GM20000 (cell line): ENCODE measurements around the gene TGM4.

ENCODE experiments used
- DNase-seq: peaks from one replicate; pipeline ENCODE4 v3.0.0; 2012; ENCODE audit warnings: low spot score
- TF ChIP-seq, protein P1 (sequence below): IDR thresholded peaks from 2 replicates; pipeline ENCODE4 v1.5.1; 2012; ENCODE audit warnings: mild to moderate bottlenecking, control low read depth; ENCODE audit errors: extremely low read depth, missing control alignments

TGM4 gene

DNA sequence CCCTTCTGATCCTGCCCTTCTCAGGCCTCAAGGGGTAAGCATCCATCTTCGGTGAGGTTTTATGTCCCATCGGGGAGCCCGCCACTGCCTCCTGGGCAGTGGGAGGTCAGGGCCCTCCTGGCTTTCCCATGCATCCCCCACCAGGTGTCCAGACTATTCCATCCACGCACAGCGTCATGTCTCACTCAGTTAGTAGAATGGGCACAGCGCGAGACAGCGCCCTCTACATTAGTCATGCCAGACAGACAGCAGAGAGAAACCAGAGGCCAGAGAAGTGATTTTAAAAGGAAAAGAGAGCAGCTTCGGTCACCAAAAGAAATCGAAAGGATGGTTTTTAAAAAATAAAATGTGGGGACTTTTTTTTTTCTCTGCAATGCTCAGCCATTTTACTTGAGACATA, 51.8 kb downstream of the TGM4 start:
- no peak for DNase-seq
- TF ChIP-seq, protein P1, sequence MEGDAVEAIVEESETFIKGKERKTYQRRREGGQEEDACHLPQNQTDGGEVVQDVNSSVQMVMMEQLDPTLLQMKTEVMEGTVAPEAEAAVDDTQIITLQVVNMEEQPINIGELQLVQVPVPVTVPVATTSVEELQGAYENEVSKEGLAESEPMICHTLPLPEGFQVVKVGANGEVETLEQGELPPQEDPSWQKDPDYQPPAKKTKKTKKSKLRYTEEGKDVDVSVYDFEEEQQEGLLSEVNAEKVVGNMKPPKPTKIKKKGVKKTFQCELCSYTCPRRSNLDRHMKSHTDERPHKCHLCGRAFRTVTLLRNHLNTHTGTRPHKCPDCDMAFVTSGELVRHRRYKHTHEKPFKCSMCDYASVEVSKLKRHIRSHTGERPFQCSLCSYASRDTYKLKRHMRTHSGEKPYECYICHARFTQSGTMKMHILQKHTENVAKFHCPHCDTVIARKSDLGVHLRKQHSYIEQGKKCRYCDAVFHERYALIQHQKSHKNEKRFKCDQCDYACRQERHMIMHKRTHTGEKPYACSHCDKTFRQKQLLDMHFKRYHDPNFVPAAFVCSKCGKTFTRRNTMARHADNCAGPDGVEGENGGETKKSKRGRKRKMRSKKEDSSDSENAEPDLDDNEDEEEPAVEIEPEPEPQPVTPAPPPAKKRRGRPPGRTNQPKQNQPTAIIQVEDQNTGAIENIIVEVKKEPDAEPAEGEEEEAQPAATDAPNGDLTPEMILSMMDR: no peak

DNA sequence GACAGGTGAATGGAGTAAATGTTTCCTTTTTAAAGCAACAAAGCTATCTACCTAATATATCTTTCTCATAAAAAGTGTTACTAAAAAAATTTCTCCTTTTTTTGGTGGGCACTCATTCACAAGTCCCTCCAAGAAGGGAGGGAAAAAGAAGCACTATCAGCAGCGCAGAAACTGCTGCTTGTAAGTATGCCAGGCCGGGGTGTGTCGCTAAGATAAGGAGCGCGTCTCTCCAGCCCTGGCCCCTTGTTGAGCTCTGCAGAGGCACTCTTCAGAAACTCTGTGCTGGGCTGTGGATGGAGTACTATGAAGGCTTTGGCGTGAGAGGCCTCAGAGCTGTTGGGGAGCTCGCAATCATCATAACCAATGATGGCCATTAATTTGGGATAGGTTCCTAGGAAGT, 52.5 kb downstream of the TGM4 start:
- DNase-seq: no peak
- TF ChIP-seq, protein P1: no peak

DNA sequence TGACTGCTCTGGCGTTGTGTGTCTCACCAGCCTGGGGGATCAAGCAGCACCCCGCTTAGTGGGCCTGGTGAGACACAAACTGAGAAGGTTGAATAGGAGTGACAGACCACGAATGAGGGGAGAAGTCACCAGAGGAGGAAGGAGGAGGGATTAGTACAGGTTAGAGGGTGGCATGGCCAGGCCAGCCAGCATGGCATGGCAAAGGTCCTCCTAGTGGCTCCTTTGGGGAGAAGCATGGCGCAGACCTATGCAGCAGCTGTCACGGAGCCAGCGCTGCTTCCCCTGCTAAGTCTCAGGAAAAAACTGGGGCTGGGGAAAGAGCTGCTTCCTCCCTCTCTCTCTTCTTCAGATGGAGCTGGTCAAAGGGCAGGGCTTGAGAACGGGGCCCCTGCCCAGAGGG, 53.0 kb downstream of the TGM4 start:
- TF ChIP-seq, protein P1: no peak
- no peak for DNase-seq

DNA sequence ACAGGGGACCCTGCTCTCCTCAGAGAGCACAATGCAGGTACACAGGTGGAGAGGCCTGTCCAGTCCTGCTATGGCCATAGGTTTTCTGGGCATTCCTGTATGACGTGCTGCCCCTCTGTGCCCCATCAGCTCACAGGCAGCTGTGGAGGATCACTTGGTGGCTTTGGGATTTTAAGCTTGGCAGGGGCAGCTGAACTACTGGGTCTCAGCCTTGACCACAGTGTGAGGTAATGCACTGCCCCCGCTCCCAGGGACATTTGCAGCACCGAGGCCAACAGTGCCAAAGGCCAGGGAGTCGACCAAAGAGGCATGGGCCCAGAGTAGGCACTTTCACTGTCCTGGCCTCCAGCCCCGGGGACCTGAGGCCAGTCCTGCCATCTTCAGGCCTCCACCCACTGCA, 55.4 kb downstream of the TGM4 start:
- TF ChIP-seq, protein P1: no peak
- no peak for DNase-seq

DNA sequence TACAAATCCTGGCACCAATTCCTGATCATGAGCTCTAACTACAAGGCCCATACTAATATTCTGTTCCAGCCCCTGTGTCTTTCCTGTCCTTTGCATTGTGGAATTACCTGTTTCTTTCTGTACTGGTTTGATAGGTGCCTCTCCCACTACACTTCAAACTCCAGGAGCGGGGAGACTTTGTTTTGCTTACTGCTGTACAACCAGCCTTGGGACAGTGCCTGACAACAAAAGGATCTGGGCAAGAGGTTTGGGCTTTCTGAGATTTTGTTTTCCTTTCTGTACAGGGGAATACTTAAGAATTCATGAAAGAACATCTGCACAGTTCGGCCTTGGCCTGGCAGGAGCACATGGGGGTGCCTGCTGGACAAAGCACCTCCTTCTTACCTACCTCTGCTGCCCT, 56.5 kb downstream of the TGM4 start:
- no peak for DNase-seq
- TF ChIP-seq, protein P1: no peak

DNA sequence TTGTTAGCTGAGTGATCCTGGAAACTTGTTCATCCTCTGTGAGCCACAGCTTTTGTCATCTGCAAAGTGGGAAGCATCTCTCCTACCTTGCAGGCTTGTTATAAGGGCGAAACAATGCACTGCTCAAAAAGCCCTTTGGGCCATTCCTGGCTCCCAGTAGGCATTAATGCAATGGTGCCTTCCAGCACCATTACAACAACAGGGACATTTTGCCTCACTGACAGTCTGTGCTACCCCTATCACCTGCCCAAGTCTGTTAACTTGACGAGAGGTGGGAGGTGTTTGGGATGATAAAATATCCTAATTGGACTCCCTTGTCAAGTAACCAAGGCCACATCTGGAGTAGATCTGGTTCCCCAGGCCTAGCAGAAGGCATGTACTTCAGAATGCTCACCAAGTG, 57.4 kb downstream of the TGM4 start:
- TF ChIP-seq, protein P1: no peak

DNA sequence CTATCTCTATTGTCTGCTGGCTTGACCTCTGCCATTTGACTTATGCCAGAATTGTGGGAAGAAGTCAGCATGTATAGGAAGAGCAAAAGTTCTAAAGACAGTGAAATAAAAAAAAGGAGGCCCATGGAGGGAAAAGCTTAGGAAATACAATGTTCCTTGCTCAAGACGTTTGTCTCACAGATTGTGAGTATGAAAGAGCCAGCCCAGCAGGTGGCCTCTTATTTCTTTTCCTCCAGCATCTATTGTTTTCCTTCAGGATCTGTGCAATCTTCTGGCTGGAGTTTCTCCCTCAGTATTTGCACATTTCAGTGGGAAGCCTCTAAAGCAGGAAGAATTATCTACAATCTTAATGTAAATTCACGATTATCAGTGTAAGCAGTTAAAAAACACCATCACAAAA, 57.9 kb downstream of the TGM4 start:
- DNase-seq: no peak
- TF ChIP-seq, protein P1: no peak

More for the DNA sequence above, 57.4 kb downstream of the TGM4 start:
- DNase-seq: no peak
